Breast epithelium (tissue), 4 donors: ENCODE data around the gene MT1X. TPM values are rescaled to one million over a fixed set of nuclear protein-coding genes. Genes with fewer than 3 reads are reported as not detected.

Experiments
- DNase-seq, 2 donors: peaks; one replicate each; pipeline ENCODE4 v3.0.0-alpha.2; 2019; ENCODE audit warnings: low spot score in 2 of 2
- H3K27ac ChIP-seq, 2 donors: fragments of 200-600 bp; sonication (generic) in 1 of 2; one replicate each; pipeline ENCODE4 v1.5.1; 2016 to 2019; ENCODE audit warnings: mild to moderate bottlenecking in 1 of 2
- H3K27me3 ChIP-seq, 2 donors: fragments of 200-600 bp; sonication (generic) in 1 of 2; one replicate each; pipeline versions ENCODE4 v1.5.1 to v1.6.0; 2017 to 2019; ENCODE audit warnings: control low read depth in 1 of 2, mild to moderate bottlenecking in 1 of 2
- H3K36me3 ChIP-seq: fragments of 200-600 bp; one replicate; pipeline ENCODE4 v1.5.1; 2019
- H3K4me1 ChIP-seq, 2 donors: fragments of 200-600 bp; sonication (generic); one replicate each; pipeline ENCODE4 v1.5.1; 2016 to 2019; ENCODE audit warnings: control low read depth in 1 of 2
- H3K4me3 ChIP-seq, 3 donors: fragments of 200-600 bp; sonication (generic); 1 replicate in 2 of 3; 2 replicates in 1 of 3; pipeline ENCODE4 v1.5.1; 2016 to 2019; ENCODE audit warnings: mild to moderate bottlenecking in 3 of 3, moderate library complexity in 2 of 3
- H3K9me3 ChIP-seq, 2 donors: fragments of 200-600 bp; sonication (generic) in 1 of 2; one replicate each; pipeline ENCODE4 v1.5.1; 2016 to 2019; ENCODE audit warnings: control low read depth in 1 of 2
- POLR2A ChIP-seq: fragments of 450-650 bp; IDR thresholded peaks from one replicate; pipeline ENCODE4 v1.6.1; 2016; ENCODE audit warnings: antibody characterized with exemption, mild to moderate bottlenecking, moderate library complexity
- POLR2AphosphoS5 ChIP-seq, 3 donors: sonication (generic); formaldehyde crosslinking; IDR thresholded peaks; one replicate each; pipeline ENCODE4 v1.6.1; 2017; ENCODE audit warnings: antibody characterized with exemption in 3 of 3
- intact Hi-C: fragments of 100-400 bp; cut with DNase I; formaldehyde crosslinking; loops from one replicate; pipeline ENCODE4 v1.15.1; 2023; ENCODE audit warnings: low total_unique reads
- total RNA-seq, 3 donors: library from RNA; depleted of rRNA; stranded (reverse); fragments of >200 nt; gene quantifications; one replicate each; pipeline ENCODE4 v1.1.0, GENCODE V29; 2016
- TF ChIP-seq, protein P1 (sequence below), 3 donors: fragments of 450-650 bp; IDR thresholded peaks; one replicate each; pipeline ENCODE4 v1.5.1; 2016 to 2017; ENCODE audit warnings: antibody characterized with exemption in 3 of 3, mild to moderate bottlenecking in 3 of 3, moderate library complexity in 3 of 3

MT1X gene
- total RNA-seq, 3 donors from 2014 or later = 2,679 to 5,417 (median 3,885) TPM

- Histone ChIP-seq H3K27me3 (peaks cover 0 to 6% of the 10 kb centered on the region in 2 donors), H3K4me3 (no peak overlapping the region), H3K4me1 (no peaks in the 10 kb centered on the region), H3K9me3 (no peaks in the 10 kb centered on the region), H3K27ac (no peak overlapping the region), H3K36me3 (no peaks in the 10 kb centered on the region)
- no peak for DNase-seq
- intact Hi-C loops = no loop called here
- TF ChIP-seq POLR2AphosphoS5 (IDR thresholded peaks at IDR 0.05) = no peak
- TF ChIP-seq, protein P1, sequence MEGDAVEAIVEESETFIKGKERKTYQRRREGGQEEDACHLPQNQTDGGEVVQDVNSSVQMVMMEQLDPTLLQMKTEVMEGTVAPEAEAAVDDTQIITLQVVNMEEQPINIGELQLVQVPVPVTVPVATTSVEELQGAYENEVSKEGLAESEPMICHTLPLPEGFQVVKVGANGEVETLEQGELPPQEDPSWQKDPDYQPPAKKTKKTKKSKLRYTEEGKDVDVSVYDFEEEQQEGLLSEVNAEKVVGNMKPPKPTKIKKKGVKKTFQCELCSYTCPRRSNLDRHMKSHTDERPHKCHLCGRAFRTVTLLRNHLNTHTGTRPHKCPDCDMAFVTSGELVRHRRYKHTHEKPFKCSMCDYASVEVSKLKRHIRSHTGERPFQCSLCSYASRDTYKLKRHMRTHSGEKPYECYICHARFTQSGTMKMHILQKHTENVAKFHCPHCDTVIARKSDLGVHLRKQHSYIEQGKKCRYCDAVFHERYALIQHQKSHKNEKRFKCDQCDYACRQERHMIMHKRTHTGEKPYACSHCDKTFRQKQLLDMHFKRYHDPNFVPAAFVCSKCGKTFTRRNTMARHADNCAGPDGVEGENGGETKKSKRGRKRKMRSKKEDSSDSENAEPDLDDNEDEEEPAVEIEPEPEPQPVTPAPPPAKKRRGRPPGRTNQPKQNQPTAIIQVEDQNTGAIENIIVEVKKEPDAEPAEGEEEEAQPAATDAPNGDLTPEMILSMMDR (IDR thresholded peaks at IDR 0.05) = no peak
- TF ChIP-seq POLR2A = no peak
Measured at GRCh38 chr16:56640076-56640475, 42.2 kb upstream of the MT1X start.

- Histone ChIP-seq H3K4me1 (no peaks in the 10 kb centered on the region), H3K9me3 (no peaks in the 10 kb centered on the region), H3K36me3 (no peaks in the 10 kb centered on the region), H3K27me3 (peaks cover 0 to 6% of the 10 kb centered on the region in 2 donors), H3K27ac (peak overlapping the region in 1 of 2 donors; percentile 1), H3K4me3 (no peak overlapping the region)
- TF ChIP-seq POLR2AphosphoS5 (IDR thresholded peaks at IDR 0.05) (no peak), POLR2A (no peak)
- TF ChIP-seq, protein P1 (IDR thresholded peaks at IDR 0.05) = no peak
- intact Hi-C loops = no loop called here
- no peak for DNase-seq
Measured at GRCh38 chr16:56641166-56641565, 41.1 kb upstream of the MT1X start.

- intact Hi-C loops = no loop called here
- peak; percentile 59 to 75 for DNase-seq
- TF ChIP-seq, protein P1 (IDR thresholded peaks at IDR 0.05) = peak; percentile 28 to 29 (median 28)
- TF ChIP-seq POLR2A (no peak), POLR2AphosphoS5 (IDR thresholded peaks at IDR 0.05) (peak in 1 of 3 donors; percentile 75)
- Histone ChIP-seq H3K36me3 (no peaks in the 10 kb centered on the region), H3K4me3 (peak overlapping the region; percentile 9 to 64 (median 51)), H3K27ac (peak overlapping the region in 1 of 2 donors; percentile 80), H3K27me3 (peaks cover 0 to 4% of the 10 kb centered on the region in 2 donors), H3K4me1 (no peaks in the 10 kb centered on the region), H3K9me3 (no peaks in the 10 kb centered on the region)
Measured at GRCh38 chr16:56643080-56643778, 39.0 kb upstream of the MT1X start.

DNA sequence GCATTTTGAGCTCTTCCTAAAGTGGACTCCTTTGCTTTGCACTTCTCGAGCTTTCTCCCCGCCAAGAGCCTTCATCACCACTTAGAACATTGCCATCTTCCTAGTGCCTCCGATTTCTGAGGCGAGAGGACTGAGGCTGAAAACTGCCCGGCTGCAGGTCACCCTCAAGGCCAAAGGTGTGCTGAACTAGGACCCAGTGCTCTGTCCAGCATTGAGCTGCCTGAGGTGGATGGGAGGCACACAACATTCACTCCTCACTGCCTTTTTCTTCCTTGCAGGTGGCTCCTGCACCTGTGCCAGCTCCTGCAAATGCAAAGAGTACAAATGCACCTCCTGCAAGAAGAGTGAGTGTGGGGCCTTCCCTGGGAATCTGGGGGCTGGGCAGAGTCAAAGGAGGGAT, 38.4 kb upstream of the MT1X start:
- Histone ChIP-seq H3K4me3 (peak overlapping the region in 2 of 3 donors; percentile 51 to 64), H3K36me3 (no peaks in the 10 kb centered on the region), H3K9me3 (no peaks in the 10 kb centered on the region), H3K27me3 (no peaks in the 10 kb centered on the region), H3K27ac (peak overlapping the region in 1 of 2 donors; percentile 80), H3K4me1 (no peaks in the 10 kb centered on the region)
- intact Hi-C loops = no loop called here
- no peak for TF ChIP-seq POLR2A
- no peak for DNase-seq

DNA sequence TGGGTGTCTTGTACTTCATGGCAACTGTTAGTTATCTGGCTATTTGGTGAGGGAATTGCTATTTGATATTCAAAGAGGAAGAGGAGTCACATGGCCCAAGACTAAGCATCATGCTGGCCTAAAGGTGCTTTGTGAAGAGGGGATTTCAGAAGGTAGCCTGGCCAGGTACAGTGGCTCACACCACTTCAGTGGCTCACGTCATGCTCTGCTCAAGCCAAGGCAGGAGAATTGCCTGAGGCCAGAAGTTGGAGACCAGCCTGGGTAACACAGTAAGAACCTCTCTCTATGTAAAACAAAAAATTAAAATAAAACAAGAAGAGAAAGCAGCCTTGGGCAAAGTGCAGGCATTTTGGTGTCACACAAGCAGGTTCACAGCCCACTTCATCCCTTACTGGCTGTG, 37.0 kb upstream of the MT1X start:
- H3K27me3 ChIP-seq = no peaks in the 10 kb centered on the region
- intact Hi-C loops = no loop called here
- no peak overlapping the region for H3K27ac ChIP-seq

DNA sequence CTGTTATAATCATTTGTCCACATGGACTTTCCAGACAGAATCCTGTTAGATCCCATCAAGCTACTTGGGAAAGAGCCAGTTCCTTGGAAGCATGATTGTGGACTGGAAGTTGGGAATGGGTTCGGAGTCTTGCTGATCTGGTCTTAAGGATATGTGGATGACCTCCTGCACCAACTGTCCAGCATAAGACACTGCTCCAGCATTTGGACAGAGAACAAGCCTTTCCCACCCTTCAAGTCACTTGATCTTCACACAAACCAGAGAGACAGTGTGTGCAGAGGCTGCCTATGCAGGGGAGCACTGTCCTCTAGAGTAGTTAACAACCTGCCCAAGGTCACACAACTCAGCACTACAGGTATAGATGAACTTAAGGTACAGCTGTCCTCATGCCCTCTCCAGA, 36.4 kb upstream of the MT1X start:
- Histone ChIP-seq H3K9me3 (no peaks in the 10 kb centered on the region), H3K36me3 (no peaks in the 10 kb centered on the region), H3K4me3 (no peak overlapping the region), H3K27me3 (no peaks in the 10 kb centered on the region), H3K4me1 (no peaks in the 10 kb centered on the region), H3K27ac (no peak overlapping the region)
- intact Hi-C loops = no loop called here
- TF ChIP-seq, protein P1 (IDR thresholded peaks at IDR 0.05) = no peak
- TF ChIP-seq POLR2AphosphoS5 (IDR thresholded peaks at IDR 0.05) (no peak), POLR2A (no peak)
- DNase-seq = no peak

More for the DNA sequence above, 37.0 kb upstream of the MT1X start:
- no peak for DNase-seq
- H3K4me1 ChIP-seq = no peaks in the 10 kb centered on the region
- H3K9me3 ChIP-seq = no peaks in the 10 kb centered on the region
- TF ChIP-seq POLR2A = no peak
- H3K36me3 ChIP-seq = no peaks in the 10 kb centered on the region
- no peak overlapping the region for H3K4me3 ChIP-seq
